Breast epithelium (tissue), 3 donors: ENCODE results near the gene NCKAP5.

Experiments
- POLR2A ChIP-seq: fragments of 450-650 bp; IDR thresholded peaks from one replicate; pipeline ENCODE4 v1.6.1; 2016; ENCODE audit warnings: antibody characterized with exemption, mild to moderate bottlenecking, moderate library complexity
- POLR2AphosphoS5 ChIP-seq, 3 donors: sonication (generic); formaldehyde crosslinking; IDR thresholded peaks; one replicate each; pipeline ENCODE4 v1.6.1; 2017; ENCODE audit warnings: antibody characterized with exemption in 3 of 3
- TF ChIP-seq, protein P1 (sequence below), 3 donors: fragments of 450-650 bp; IDR thresholded peaks; one replicate each; pipeline ENCODE4 v1.5.1; 2016 to 2017; ENCODE audit warnings: antibody characterized with exemption in 3 of 3, mild to moderate bottlenecking in 3 of 3, moderate library complexity in 3 of 3

DNA sequence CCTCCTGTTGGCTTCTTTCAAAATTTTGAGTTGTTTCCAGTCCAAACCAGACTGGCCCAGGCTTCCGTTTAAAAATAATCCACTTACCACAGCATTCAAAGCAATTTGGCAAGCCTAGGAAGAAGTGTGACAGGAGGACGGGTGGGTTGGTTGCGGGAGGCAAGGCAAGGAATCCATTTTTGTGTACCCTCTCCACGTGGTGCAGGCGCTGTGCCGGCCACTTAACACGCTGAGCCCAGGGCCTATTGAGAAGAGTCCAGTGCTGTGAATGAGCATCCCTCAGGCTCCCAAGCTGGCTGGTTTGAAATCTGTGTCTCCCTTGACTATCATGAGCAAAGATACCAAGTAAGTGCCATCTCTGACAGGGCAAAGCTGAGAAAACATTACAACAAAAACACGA, 160.9 kb downstream of the NCKAP5 start:
- TF ChIP-seq, protein P1, sequence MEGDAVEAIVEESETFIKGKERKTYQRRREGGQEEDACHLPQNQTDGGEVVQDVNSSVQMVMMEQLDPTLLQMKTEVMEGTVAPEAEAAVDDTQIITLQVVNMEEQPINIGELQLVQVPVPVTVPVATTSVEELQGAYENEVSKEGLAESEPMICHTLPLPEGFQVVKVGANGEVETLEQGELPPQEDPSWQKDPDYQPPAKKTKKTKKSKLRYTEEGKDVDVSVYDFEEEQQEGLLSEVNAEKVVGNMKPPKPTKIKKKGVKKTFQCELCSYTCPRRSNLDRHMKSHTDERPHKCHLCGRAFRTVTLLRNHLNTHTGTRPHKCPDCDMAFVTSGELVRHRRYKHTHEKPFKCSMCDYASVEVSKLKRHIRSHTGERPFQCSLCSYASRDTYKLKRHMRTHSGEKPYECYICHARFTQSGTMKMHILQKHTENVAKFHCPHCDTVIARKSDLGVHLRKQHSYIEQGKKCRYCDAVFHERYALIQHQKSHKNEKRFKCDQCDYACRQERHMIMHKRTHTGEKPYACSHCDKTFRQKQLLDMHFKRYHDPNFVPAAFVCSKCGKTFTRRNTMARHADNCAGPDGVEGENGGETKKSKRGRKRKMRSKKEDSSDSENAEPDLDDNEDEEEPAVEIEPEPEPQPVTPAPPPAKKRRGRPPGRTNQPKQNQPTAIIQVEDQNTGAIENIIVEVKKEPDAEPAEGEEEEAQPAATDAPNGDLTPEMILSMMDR (IDR thresholded peaks at IDR 0.05), result no peak
- no peak for TF ChIP-seq POLR2A
- no peak for TF ChIP-seq POLR2AphosphoS5 (IDR thresholded peaks at IDR 0.05)
